Right ventricle myocardium superior (tissue), 1 donor: ENCODE measurements around the gene MTHFD1L. TPM values are rescaled to one million over a fixed set of nuclear protein-coding genes. Genes with fewer than 3 reads are reported as not detected.
"Not testable (repeated sequence)": the region's sequence is repeated elsewhere in the genome, so short reads cannot be mapped to it uniquely, and the experiment has no call there.

ENCODE experiments used
- ATAC-seq: fragments of 200-7000 bp; cut with Tn5 transposase; one replicate; pipeline ENCODE4 v1.9.1; 2020; ENCODE audit warnings: mild to moderate bottlenecking; ENCODE audit not compliant: poor library complexity
- DNase-seq: peaks from one replicate; pipeline ENCODE4 v3.0.0-alpha.2; 2020
- intact Hi-C: fragments of 100-400 bp; cut with DNase I; formaldehyde crosslinking; loops from one replicate; pipeline ENCODE4 v1.11.2; 2022
- total RNA-seq: library from RNA; stranded (reverse); fragmentation: NEBNext Ultra II Directional; extraction: Animal tissue kit (Norgen Biotek cat#: 25700); gene quantifications from one replicate; pipeline ENCODE4 v1.2.1, GENCODE V29; 2021
- donor health status: DM: no; HTN: yes; CAD: no; lungs with severe emphysema.

Gene MTHFD1L
- total RNA-seq, 1 donor from 2014 or later: 2.9 TPM

GRCh38 chr6:151067684-151068596 lies 202.4 kb downstream of the MTHFD1L start:
- intact Hi-C loops: no loop called here
- ATAC-seq: peak; percentile 58
- DNase-seq: peak; percentile 77

- ATAC-seq: no peak
Measured at GRCh38 chr6:151068761-151069312, 203.3 kb downstream of the MTHFD1L start.

GRCh38 chr6:151069641-151070040 lies 204.1 kb downstream of the MTHFD1L start:
- ATAC-seq: no peak
- no peak for DNase-seq
- intact Hi-C loops: no loop called here

More at GRCh38 chr6:151068761-151069312, 203.3 kb downstream of the MTHFD1L start:
- intact Hi-C loops: no loop called here
- no peak for DNase-seq

- peak; percentile 11 for ATAC-seq
- intact Hi-C loops: no loop called here
- no peak for DNase-seq
Measured at GRCh38 chr6:151070631-151071051, 205.1 kb downstream of the MTHFD1L start.

GRCh38 chr6:151071295-151071694 lies 205.8 kb downstream of the MTHFD1L start:
- intact Hi-C loops: no loop called here
- ATAC-seq (peak; percentile 81), DNase-seq (peak; percentile 70)

- ATAC-seq: no peak
Measured at GRCh38 chr6:151073146-151073545, 207.6 kb downstream of the MTHFD1L start.

GRCh38 chr6:151073701-151074100 lies 208.2 kb downstream of the MTHFD1L start:
- ATAC-seq (no peak), DNase-seq (no peak)
- intact Hi-C loops: no loop called here

More at GRCh38 chr6:151073146-151073545, 207.6 kb downstream of the MTHFD1L start:
- DNase-seq: no peak
- intact Hi-C loops: no loop called here

GRCh38 chr6:151075005-151075404 lies 209.5 kb downstream of the MTHFD1L start:
- intact Hi-C loops: no loop called here
- no peak for ATAC-seq
- DNase-seq: no peak

- DNase-seq (no peak), ATAC-seq (no peak)
- intact Hi-C loops: no loop called here
Measured at GRCh38 chr6:151075527-151075926, 210.0 kb downstream of the MTHFD1L start.

- no peak for DNase-seq
- intact Hi-C loops: no loop called here
- ATAC-seq: no peak
Measured at GRCh38 chr6:151075930-151076555, 210.5 kb downstream of the MTHFD1L start.

- DNase-seq: no peak
- intact Hi-C loops: no loop called here
Measured at GRCh38 chr6:151078655-151079054, 213.2 kb downstream of the MTHFD1L start.

GRCh38 chr6:151081656-151082055 lies 216.2 kb downstream of the MTHFD1L start:
- intact Hi-C loops: no loop called here
- DNase-seq (no peak), ATAC-seq (no peak)

More at GRCh38 chr6:151078655-151079054, 213.2 kb downstream of the MTHFD1L start:
- no peak for ATAC-seq

- DNase-seq: no peak
- ATAC-seq: no peak
- intact Hi-C loops: no loop called here
Measured at GRCh38 chr6:151082079-151082478, 216.6 kb downstream of the MTHFD1L start.

- DNase-seq (no peak), ATAC-seq (no peak)
- intact Hi-C loops: no loop called here
Measured at GRCh38 chr6:151084275-151084674, 218.8 kb downstream of the MTHFD1L start.

- DNase-seq, intact Hi-C loops, ATAC-seq: not testable (repeated sequence)
Measured at GRCh38 chr6:151087055-151087454, 221.6 kb downstream of the MTHFD1L start.

GRCh38 chr6:151087861-151088598 lies 222.5 kb downstream of the MTHFD1L start:
- DNase-seq (peak; percentile 84), ATAC-seq (peak; percentile 87)
- intact Hi-C loops: no loop called here

- DNase-seq (no peak), ATAC-seq (no peak)
- intact Hi-C loops: no loop called here
Measured at GRCh38 chr6:151088599-151088935, 223.1 kb downstream of the MTHFD1L start.

- intact Hi-C loops: no loop called here
- DNase-seq (no peak), ATAC-seq (no peak)
Measured at GRCh38 chr6:151088963-151089362, 223.5 kb downstream of the MTHFD1L start.

GRCh38 chr6:151089978-151090377 lies 224.5 kb downstream of the MTHFD1L start:
- DNase-seq: no peak
- ATAC-seq: no peak
- intact Hi-C loops: no loop called here
